Stimulated activated CD8-positive, alpha-beta memory T cell treated with anti-CD3 and anti-CD28 coated beads, Interleukin-2, amount 100 ng/mL, for 1 hour (primary cell): Measurements from ENCODE around the gene PTN.
"Not testable (repeated sequence)": the region's sequence is repeated elsewhere in the genome, so short reads cannot be mapped to it uniquely, and the experiment has no call there.

ENCODE experiments used
- DNase-seq, 2 donors: peaks; one replicate each; pipeline ENCODE4 v3.0.0-alpha.2; 2020; ENCODE audit warnings: low read depth in 2 of 2

Gene PTN

GRCh38 chr7:137268001-137268865 is 75.3 kb downstream of the PTN start:
- not testable (repeated sequence) for DNase-seq

- no peak for DNase-seq
These were observed 76.8 kb downstream of the PTN start for GRCh38 chr7:137266764-137267163.

- DNase-seq, result not testable (repeated sequence)
These were observed 78.1 kb downstream of the PTN start for GRCh38 chr7:137265480-137265879.

- no peak for DNase-seq
These were observed 80.9 kb downstream of the PTN start for GRCh38 chr7:137262599-137262998.

GRCh38 chr7:137258552-137258951 is 85.0 kb downstream of the PTN start:
- no peak for DNase-seq

DNA sequence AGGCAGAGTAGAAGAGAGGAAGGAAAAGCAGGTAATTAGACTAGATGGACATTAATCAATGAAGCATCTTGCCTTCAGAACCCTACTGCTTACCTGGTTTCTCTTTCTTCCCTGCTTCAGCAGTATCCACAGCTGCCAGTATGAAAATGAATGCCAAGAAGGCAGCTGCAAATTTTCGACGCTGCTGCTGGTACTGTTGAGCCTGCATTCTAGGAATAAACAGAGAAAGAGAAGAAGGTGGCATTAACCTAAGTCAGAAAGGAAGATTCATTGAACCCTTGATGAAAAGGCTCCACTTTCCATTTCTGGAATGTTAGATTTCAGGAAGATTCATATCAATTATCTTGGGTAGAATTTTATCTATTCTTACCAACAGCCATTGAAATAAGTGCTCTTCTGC is 88.8 kb downstream of the PTN start:
- no peak for DNase-seq

- DNase-seq, result no peak
These were observed 97.6 kb downstream of the PTN start for GRCh38 chr7:137245890-137246289.

- no peak for DNase-seq
These were observed 98.3 kb downstream of the PTN start for GRCh38 chr7:137245186-137245585.

GRCh38 chr7:137243741-137244140 is 99.8 kb downstream of the PTN start:
- DNase-seq, result no peak

- no peak for DNase-seq
These were observed 100.9 kb downstream of the PTN start for GRCh38 chr7:137242616-137243015.

DNA sequence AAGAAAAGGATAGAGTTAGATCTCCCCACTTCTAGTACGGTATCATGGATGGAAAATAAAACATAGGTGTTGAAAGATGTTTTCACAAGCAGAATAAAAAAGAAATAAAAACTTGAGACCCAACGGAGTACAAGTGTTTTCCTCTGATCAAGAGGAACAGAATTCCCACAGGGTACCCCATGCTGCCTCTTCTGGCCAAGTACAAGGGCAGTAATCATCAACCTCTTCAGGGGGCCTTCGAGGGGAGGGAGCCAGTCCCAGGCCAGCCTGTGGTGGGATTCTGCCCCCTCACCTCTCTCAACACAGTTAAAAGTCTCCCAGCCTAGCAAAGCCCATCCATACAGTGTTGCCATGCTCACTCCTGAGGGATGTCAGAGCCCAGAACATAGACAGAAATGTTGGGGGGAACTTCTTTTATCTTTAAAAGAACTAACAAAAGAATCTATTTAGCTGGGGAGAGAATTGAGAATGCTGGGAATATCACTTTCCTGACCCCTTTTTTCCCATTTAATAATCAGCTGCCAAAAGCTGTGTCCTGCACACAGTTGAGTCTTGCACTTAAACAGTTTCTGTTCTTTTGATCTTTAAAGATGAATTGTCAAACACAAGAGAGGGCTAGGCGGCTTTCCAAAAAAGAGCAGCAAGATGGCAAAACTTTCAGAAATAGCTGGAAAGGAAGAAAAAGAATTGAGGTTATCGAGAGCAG is 101.7 kb downstream of the PTN start:
- DNase-seq, result no peak

DNA sequence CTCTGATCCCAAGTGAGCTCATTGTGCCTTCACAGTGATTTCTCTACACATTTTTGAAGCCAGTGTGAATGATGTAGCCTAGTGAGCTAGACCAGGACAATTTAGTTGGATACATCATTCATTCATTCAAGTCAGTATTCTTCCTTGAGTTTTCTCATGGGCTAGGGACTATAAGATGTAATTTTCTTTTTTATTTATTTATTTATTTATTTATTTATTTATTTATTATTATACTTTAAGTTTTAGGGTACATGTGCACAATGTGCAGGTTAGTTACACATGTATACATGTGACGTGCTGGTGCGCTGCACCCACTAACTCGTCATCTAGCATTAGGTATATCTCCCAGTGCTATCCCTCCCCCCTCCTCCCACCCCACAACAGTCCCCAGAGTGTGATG is 104.3 kb downstream of the PTN start:
- DNase-seq, result not testable (repeated sequence)

DNA sequence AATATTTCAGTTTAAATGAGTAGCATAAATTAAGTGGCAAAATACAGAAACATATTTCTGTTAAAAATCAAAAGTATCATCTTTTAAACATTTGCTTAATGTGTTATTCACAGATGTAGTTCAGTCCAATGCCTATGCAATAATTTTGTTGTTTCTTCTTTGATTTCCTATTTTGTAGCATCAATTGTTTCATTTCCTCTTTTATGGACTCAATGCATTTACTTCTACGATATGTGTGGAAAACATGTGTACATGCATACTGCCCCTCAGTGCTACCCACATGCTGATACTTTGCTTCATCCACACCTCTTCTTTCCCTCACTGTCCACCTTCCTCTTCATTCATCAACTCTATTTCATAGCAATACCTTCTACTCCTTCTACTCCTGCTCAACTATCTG is 108.1 kb downstream of the PTN start:
- no peak for DNase-seq

- no peak for DNase-seq
These were observed 112.4 kb downstream of the PTN start for GRCh38 chr7:137231167-137231566.

- DNase-seq, result no peak
These were observed 122.1 kb downstream of the PTN start for GRCh38 chr7:137221467-137221866.

DNA sequence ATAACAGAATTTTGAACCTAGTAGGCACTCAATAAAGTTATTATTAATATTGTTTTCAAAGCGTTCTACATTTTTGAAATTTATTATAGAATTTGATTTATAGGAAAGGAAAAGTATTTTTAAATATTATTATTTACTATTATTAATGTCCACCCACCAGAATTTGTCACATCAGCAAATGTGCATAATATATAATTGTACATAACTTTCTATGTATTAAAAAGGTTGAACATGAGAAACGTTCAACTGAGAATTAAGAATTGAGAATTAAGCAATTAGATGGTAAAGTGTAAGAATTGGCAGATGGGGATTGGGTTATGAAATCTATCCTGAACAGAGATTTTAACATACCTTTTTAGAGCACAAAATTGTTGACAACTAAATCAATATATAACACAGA is 129.8 kb downstream of the PTN start:
- DNase-seq, result no peak

DNA sequence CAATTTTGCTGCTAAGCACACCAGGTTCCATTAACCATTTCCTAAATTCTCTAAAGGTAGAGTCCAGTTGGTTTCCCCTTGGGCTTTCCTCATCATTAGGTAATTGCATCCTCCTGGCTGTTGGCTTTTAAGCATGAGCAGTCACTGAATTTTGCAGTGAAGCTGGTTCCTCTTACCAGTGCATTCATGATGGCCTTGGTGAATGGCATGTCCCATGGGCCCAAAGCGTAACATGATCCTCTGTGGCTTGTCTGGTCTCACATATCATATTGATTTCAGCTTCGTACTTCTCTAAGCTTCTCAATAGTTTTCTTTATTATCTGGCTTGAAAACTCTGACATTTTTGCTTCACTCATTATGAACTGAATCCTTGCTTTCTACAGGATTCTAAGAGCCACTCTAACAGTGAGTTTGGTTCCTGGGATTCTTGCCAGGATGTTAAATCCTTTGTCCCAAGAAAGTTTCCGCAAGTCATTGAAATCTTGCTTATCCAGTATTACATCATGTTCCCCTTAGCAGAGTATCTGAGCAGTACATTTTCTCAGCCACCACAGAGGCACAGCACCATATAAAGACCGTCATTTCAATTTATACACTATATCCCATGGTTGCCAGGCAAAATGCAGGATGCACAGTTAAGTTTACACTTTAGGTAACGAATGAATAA is 134.2 kb downstream of the PTN start:
- no peak for DNase-seq

- DNase-seq, result no peak
These were observed 136.8 kb downstream of the PTN start for GRCh38 chr7:137206770-137207169.

- no peak for DNase-seq
These were observed 139.3 kb downstream of the PTN start for GRCh38 chr7:137204246-137204645.

- DNase-seq, result no peak
These were observed 140.2 kb downstream of the PTN start for GRCh38 chr7:137203351-137203750.

DNA sequence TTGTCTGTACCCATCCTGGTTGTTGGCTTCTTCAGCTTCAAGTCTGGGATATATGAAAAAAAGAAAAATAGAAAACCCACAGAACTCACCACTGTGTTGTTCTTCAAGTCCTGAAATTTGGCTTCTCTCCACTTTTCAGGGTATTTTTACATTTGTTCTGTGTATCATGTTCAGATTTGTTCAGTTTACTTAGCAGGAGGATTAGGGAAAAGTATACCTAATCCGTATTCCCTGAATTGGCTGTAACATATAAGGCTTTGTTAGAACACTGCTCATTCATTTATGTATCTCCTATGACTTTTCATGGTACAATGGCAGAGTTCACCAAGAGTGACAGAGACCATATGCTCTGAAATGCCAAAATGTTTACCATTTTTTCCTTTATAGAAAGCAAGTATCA is 146.9 kb downstream of the PTN start:
- no peak for DNase-seq

- no peak for DNase-seq
These were observed 147.5 kb downstream of the PTN start for GRCh38 chr7:137195996-137196395.

GRCh38 chr7:137181619-137182018 is 161.9 kb downstream of the PTN start:
- not testable (repeated sequence) for DNase-seq
